Neural cell (in vitro differentiated cells): Measurements from ENCODE around the gene TET1. TPM values are rescaled to one million over a fixed set of nuclear protein-coding genes. Genes with fewer than 3 reads are reported as not detected.

Source experiments
- H2AFZ ChIP-seq: fragments of 200-600, 300-800 bp; sonication (generic), shearing (Covaris generic); 2 replicates; pipeline ENCODE4 v1.6.0; 2014; ENCODE audit warnings: low read depth, mild to moderate bottlenecking, antibody characterized with exemption, low read length, moderate library complexity
- H3F3A ChIP-seq: fragments of 200-600 bp; shearing (Covaris generic); 2 replicates; pipeline ENCODE4 v1.6.1; 2016; ENCODE audit warnings: mild to moderate bottlenecking, moderate library complexity, mixed read lengths, antibody characterized with exemption, low read length; ENCODE audit not compliant: insufficient read depth, poor library complexity, severe bottlenecking
- H3K27ac ChIP-seq: fragments of 200-600, 300-800 bp; sonication (generic), shearing (Covaris generic); 2 replicates; pipeline ENCODE4 v1.5.1; 2014; ENCODE audit warnings: mild to moderate bottlenecking, low read length, moderate library complexity
- H3K27me3 ChIP-seq: fragments of 300-800, 200-600 bp; sonication (generic), shearing (Covaris generic); 2 replicates; pipeline ENCODE4 v1.6.0; 2014; ENCODE audit warnings: mild to moderate bottlenecking, low read depth, low read length, moderate library complexity; ENCODE audit not compliant: insufficient read depth
- H3K36me3 ChIP-seq: fragments of 300-800, 200-600 bp; sonication (generic), shearing (Covaris generic); 2 replicates; pipeline ENCODE4 v1.5.1; 2014; ENCODE audit warnings: mild to moderate bottlenecking, antibody characterized with exemption, low read length, moderate library complexity; ENCODE audit not compliant: insufficient read depth
- H3K4me2 ChIP-seq: fragments of 300-800, 200-600 bp; sonication (generic), shearing (Covaris generic); 2 replicates; pipeline ENCODE4 v1.6.0; 2014; ENCODE audit warnings: mild to moderate bottlenecking, low read length
- H3K4me3 ChIP-seq: fragments of 300-800, 200-600 bp; sonication (generic), shearing (Covaris generic); 2 replicates; pipeline ENCODE4 v1.5.1; 2014; ENCODE audit warnings: mild to moderate bottlenecking, low read length, moderate library complexity
- H3K79me2 ChIP-seq: fragments of 200-600 bp; shearing (Covaris generic); replicated peaks from 2 replicates; pipeline ENCODE4 v1.6.0; 2014; ENCODE audit warnings: mild to moderate bottlenecking, low read length, moderate library complexity; ENCODE audit not compliant: insufficient read depth
- H3K9ac ChIP-seq: fragments of 300-800, 200-600 bp; sonication (generic), shearing (Covaris generic); 2 replicates; pipeline ENCODE4 v1.6.1; 2016; ENCODE audit warnings: mild to moderate bottlenecking, low read length, mixed read lengths
- H3K9me2 ChIP-seq: fragments of 200-600 bp; shearing (Covaris generic); 2 replicates; pipeline ENCODE4 v1.6.1; 2016; ENCODE audit warnings: mild to moderate bottlenecking, low read length, mixed read lengths; ENCODE audit not compliant: insufficient read depth
- H3K9me3 ChIP-seq: fragments of 200-600, 300-800 bp; sonication (generic), shearing (Covaris generic); 2 replicates; pipeline ENCODE4 v1.6.1; 2016; ENCODE audit warnings: mild to moderate bottlenecking, mixed run types, low read length, moderate library complexity, mixed read lengths
- H4K20me1 ChIP-seq: fragments of 200-600 bp; shearing (Covaris generic); 2 replicates; pipeline ENCODE4 v1.6.1; 2016; ENCODE audit warnings: mild to moderate bottlenecking, mixed run types; ENCODE audit not compliant: insufficient read depth
- CTCF ChIP-seq: fragments of 450-650 bp; IDR thresholded peaks from 2 replicates; pipeline ENCODE4 v1.5.1; 2014; ENCODE audit warnings: antibody characterized with exemption, mild to moderate bottlenecking, moderate library complexity; ENCODE audit not compliant: poor library complexity, severe bottlenecking
- MXI1 ChIP-seq: fragments of 450-650 bp; conservative IDR thresholded peaks from 2 replicates; pipeline ENCODE4 v1.6.1; 2014; ENCODE audit warnings: antibody characterized with exemption, mild to moderate bottlenecking; ENCODE audit not compliant: poor library complexity, severe bottlenecking
- POLR2AphosphoS5 ChIP-seq: IDR thresholded peaks from 2 replicates; pipeline ENCODE4 v1.6.1; 2012
- RAD21 ChIP-seq: fragments of 450-650 bp; conservative IDR thresholded peaks from 2 replicates; pipeline ENCODE4 v1.6.1; 2014; ENCODE audit warnings: antibody characterized with exemption, mild to moderate bottlenecking, moderate library complexity
- REST ChIP-seq: IDR thresholded peaks from 2 replicates; pipeline ENCODE4 v1.6.1; 2012; ENCODE audit warnings: borderline replicate concordance
- TAF1 ChIP-seq: IDR thresholded peaks from 2 replicates; pipeline ENCODE4 v1.6.1; 2012; ENCODE audit warnings: low read depth
- polyA plus RNA-seq: library from polyadenylated mRNA; depleted of rRNA; stranded (reverse); fragments of >200 nt; gene quantifications from 2 replicates; pipeline ENCODE4 v1.2.3, GENCODE V29; 2014

The TET1 gene
- polyA plus RNA-seq, 1 donor from 2014 or later, result 3.6 TPM

- Histone ChIP-seq H3K4me2 (peak overlapping the region; percentile 97), H2AFZ (no peak overlapping the region), H3K4me3 (peak overlapping the region; percentile 71), H3K27ac (peak overlapping the region; percentile 10), H3K27me3 (no peaks in the 10 kb centered on the region), H3F3A (no peaks in the 10 kb centered on the region), H3K9me3 (no peaks in the 10 kb centered on the region), H4K20me1 (no peaks in the 10 kb centered on the region), H3K9ac (no peak overlapping the region), H3K9me2 (no peaks in the 10 kb centered on the region), H3K79me2 (peaks cover 57% of the 10 kb centered on the region), H3K36me3 (no peaks in the 10 kb centered on the region)
- TF ChIP-seq REST, result no peak
These were observed 42.3 kb downstream of the TET1 start for GRCh38 chr10:68602434-68602833.

GRCh38 chr10:68603766-68604165 is 43.6 kb downstream of the TET1 start:
- Histone ChIP-seq H3K79me2 (peaks cover 58% of the 10 kb centered on the region), H3K4me2 (no peak overlapping the region), H3K9me2 (no peaks in the 10 kb centered on the region), H3F3A (no peaks in the 10 kb centered on the region), H3K36me3 (no peaks in the 10 kb centered on the region), H3K27ac (no peak overlapping the region), H3K9ac (no peak overlapping the region), H2AFZ (no peak overlapping the region), H3K9me3 (no peaks in the 10 kb centered on the region), H3K27me3 (no peaks in the 10 kb centered on the region), H4K20me1 (no peaks in the 10 kb centered on the region), H3K4me3 (peak overlapping the region; percentile 18)
- TF ChIP-seq CTCF (no peak), REST (no peak)

- Histone ChIP-seq H3K4me2 (no peak overlapping the region), H3K9me2 (no peaks in the 10 kb centered on the region), H3K9me3 (no peaks in the 10 kb centered on the region), H3K27ac (no peak overlapping the region), H3K9ac (no peak overlapping the region), H3K4me3 (peak overlapping the region; percentile 18), H3K36me3 (no peaks in the 10 kb centered on the region), H4K20me1 (no peaks in the 10 kb centered on the region), H3K27me3 (no peaks in the 10 kb centered on the region), H3F3A (no peaks in the 10 kb centered on the region), H2AFZ (no peak overlapping the region), H3K79me2 (peaks cover 56% of the 10 kb centered on the region)
- TF ChIP-seq REST, result no peak
- no peak for TF ChIP-seq RAD21
- TF ChIP-seq POLR2AphosphoS5, result no peak
- no peak for TF ChIP-seq TAF1
- no peak for TF ChIP-seq MXI1
- no peak for TF ChIP-seq CTCF
These were observed 44.3 kb downstream of the TET1 start for GRCh38 chr10:68604441-68604840.
